HG02885 (cell line): ENCODE data around the gene STXBP5.
"Not testable (repeated sequence)": the region's sequence is repeated elsewhere in the genome, so short reads cannot be mapped to it uniquely, and the experiment has no call there.

ENCODE experiments used
- ATAC-seq: cut with Tn5 transposase; IDR thresholded peaks from one replicate; pipeline ENCODE4 v1.9.1; 2021; ENCODE audit warnings: mild to moderate bottlenecking; ENCODE audit not compliant: unreplicated experiment, poor library complexity

Gene STXBP5

GRCh38 chr6:147234685-147235084, 30.5 kb downstream of the STXBP5 start:
- ATAC-seq, result no peak

GRCh38 chr6:147238164-147238563, 33.9 kb downstream of the STXBP5 start:
- ATAC-seq, result no peak

GRCh38 chr6:147238906-147239305, 34.7 kb downstream of the STXBP5 start:
- ATAC-seq, result no peak

- no peak for ATAC-seq
Observed at GRCh38 chr6:147244832-147245231, 40.6 kb downstream of the STXBP5 start.

DNA sequence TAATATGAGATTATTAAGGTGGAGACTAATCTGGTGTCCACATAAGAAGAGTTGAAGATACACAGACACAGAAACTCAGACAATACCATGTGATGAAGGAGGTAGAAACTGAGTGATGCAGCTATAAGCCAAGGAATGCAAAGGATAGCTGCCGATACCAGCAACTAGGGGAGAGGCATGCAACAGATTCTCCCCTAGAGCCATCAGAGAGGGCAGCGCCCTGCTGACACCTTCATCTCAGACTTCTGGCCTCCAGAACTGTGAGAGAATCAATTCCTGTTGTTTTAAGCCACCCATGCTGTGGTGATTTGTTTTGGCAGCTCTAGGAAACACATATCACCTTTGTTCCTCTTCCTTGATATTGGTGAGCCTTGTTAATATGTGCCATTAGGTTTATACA, 41.5 kb downstream of the STXBP5 start:
- no peak for ATAC-seq

GRCh38 chr6:147246853-147247635, 42.8 kb downstream of the STXBP5 start:
- no peak for ATAC-seq

GRCh38 chr6:147248859-147249258, 44.6 kb downstream of the STXBP5 start:
- no peak for ATAC-seq

DNA sequence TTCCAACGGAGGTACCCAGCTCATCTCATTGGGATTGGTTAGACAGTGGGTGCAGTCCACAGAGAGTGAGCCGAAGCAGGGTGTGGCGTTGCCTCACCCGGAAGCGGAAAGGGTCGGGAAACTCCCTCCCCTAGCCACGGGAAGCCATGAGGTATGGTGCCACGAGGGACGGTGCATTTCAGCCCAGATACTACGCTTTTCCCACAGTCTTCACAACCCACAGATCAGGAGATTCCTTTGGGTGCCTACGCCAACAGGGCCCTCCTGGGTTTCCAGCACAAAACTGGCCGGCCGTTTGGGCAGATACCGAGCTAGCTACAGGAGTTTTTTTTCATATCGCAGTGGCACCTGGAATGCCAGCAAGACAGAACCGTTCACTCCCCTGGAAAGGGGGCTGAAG, 46.9 kb downstream of the STXBP5 start:
- ATAC-seq, result no peak

DNA sequence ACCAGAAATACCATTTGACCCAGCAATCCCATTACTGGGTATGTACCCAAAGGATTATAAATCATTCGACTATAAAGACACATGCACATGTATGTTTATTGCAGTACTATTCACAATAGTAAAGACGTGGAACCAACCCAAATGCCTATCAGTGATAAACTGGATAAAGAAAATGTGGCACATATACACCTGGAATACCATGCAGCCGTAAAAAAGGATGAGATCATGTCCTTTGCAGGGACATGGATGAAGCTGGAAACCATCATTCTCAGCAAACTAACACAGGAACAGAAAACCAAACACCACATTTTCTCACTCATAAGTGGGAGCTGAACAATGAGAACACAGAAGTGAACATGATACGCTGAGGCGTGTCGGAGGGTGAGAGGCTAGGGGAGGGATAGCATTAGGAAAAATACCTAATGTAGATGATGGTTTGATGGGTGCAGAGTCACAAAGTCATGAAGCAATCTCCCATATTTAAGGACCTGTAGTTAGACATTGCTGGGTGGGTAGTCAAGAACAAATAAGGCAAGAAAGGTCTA, 50.8 kb downstream of the STXBP5 start:
- ATAC-seq, result not testable (repeated sequence)

DNA sequence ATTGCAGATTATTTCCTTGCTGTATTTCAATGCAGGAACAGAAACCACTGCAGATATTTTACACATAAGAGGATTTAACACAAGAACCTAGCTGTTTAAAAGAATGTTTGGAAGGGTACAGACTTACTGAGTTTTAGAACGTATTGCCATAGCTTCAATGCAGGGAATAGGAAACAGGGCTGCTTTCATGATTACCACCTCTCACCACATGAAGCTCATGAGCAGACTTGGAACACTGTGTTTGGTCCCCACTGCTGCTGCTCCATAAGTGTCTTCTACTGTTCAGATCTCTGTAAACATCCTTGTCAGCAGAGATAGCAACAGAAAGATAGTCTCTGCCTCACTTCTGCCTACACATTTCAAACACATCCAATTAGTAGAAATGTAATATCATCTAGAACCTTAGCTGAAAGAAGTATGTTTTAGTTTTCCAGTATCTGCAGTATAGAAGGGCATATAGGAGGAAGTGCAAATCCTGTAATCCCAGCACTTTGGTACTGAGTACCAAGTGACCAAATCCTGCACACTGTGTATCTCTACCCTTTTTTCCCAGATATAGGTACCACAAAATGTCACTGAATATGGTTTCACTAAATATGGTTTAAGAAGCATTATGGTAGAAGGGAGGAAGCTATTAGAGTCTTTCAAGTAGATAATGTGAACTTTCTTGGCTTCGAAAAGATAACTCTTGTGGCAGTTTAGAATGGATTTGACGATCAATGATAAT, 51.9 kb downstream of the STXBP5 start:
- ATAC-seq, result no peak

DNA sequence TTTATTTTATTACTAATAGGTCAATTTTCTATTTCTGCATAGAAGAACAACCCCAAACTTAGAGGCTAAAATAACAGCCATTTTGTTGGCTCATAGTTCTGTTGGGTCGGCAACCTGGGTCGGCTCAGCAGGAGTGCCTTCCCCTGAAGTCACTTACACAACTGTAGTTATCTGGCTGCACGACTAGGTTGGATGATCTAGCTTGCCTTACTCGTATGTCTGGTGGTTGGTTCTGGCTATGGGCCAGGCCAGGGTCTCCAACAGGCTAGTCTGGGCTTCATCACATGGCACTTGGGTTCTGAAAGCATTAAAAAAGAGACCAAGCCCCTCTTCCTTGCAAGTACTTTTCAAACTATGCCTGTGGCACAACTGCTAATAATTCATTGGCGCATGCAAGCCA, 53.5 kb downstream of the STXBP5 start:
- ATAC-seq, result no peak

DNA sequence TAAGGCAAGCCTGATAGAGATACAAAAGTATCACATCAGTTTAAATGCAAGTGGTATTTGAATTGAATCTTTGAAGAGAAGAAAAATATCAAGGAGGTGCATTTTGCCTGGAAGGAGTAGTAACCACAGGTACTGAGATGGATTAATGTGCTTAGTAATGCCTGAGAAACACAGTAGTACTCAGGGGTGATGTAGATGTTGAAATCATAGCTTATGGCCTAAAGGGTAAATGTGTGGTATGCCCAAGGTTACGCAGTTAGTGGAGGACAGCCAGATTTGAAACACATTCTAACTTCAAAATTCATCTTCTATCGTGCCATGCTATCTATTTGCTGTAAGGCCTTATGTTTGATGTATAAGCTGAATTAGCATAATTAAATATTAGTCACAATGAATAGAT, 55.9 kb downstream of the STXBP5 start:
- no peak for ATAC-seq

DNA sequence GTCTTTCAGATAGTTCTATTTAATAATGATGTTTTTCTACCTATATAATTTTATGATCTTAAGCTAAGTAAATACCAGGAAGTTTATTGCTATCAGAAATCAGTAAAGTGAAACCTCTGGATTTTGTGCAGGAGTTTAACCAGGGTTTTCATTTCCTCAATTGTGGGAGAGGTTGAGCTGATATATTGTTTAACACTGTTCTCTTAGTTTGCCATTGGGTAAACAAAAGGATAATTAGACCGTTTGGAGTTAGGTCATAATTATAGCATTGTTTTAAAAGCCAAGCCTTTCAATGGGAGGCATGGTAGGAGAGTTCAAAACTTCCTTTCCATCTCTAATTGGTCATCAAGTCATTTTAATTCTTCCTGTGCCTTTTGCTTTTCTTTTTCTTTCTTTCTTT, 58.7 kb downstream of the STXBP5 start:
- no peak for ATAC-seq

- ATAC-seq, result no peak
Observed at GRCh38 chr6:147266821-147267220, 62.6 kb downstream of the STXBP5 start.

DNA sequence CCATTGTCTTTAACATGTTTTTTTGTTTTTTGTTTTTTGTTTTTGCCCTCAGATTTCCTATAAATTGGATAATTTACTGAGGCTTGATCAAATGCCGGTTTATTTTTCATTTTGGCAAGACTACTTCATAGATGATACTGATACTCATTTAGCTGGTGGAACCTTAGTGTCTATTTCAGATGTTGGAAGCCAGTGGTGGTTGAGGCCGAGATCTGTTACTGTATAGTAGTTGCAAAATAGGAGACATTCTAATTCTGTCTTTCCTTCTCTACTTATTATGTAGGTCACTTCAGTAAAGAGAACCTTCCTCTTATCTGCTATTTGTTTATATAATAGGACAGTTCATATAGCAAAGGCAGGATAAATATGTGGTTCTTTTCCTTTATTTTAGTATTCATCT, 63.4 kb downstream of the STXBP5 start:
- ATAC-seq, result no peak

GRCh38 chr6:147268254-147268653, 64.0 kb downstream of the STXBP5 start:
- no peak for ATAC-seq

- no peak for ATAC-seq
Observed at GRCh38 chr6:147274012-147274411, 69.8 kb downstream of the STXBP5 start.

DNA sequence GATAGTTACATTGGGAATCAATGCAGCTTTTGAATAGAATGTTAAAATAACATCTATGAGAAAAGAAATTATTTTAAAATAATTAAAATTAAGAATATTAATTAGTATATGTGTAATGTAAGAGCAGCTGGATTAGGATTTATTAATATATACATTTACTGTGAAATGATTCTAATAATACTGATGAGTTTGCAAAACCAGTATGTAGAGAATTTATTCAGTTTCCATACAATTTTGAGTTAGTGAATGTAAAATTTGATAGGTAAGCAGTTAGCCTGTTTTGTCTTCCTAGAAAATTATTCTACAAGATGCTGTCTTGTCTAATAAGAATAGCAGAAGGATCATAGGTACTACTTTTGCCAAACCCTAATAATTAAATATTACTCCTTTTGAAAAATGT, 70.6 kb downstream of the STXBP5 start:
- no peak for ATAC-seq

- ATAC-seq, result no peak
Observed at GRCh38 chr6:147278891-147279290, 74.7 kb downstream of the STXBP5 start.

- ATAC-seq, result no peak
Observed at GRCh38 chr6:147279427-147279826, 75.2 kb downstream of the STXBP5 start.

DNA sequence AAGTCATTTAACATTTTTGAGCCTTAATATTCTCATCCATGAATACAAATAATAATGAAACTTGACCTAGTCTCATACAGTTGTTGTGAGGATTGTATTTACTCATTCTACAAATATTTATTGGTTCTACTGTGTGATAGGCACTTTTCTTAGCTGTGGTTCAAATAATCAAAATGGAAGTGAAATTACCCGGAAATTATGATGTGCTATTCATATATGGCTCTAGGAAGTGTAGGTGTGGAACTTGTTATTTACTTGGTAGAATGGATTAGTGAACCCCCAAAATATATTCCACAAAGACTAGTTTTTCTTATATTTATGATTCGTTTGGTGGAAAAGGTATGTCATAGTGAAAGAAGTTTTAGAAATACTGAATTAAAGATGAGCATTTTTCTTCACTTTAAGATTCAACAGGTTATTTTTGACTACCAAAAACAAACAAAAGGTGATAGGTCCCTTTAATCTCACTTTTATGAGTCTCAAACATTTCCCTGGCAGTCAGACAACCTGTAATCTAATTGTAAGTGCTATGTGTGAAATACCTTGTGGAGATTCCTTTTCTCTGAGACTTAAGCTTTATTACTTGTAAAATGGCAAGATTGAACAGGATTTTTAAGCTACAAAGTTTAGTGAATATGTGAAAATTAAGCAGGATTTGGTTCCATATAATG, 77.8 kb downstream of the STXBP5 start:
- ATAC-seq, result no peak
